Neutrophil (primary cell): ENCODE results near the gene RILPL1.

Source experiments
- H3K27ac ChIP-seq: fragments of 200-600 bp; sonication (generic); 2 replicates; pipeline ENCODE4 v1.5.1; 2016; ENCODE audit warnings: mild to moderate bottlenecking, moderate library complexity
- H3K27me3 ChIP-seq: fragments of 200-600 bp; sonication (generic); 2 replicates; pipeline ENCODE4 v1.6.0; 2016; ENCODE audit warnings: mild to moderate bottlenecking
- H3K36me3 ChIP-seq: fragments of 200-600 bp; sonication (generic); 2 replicates; pipeline ENCODE4 v1.5.1; 2017
- H3K4me1 ChIP-seq, 2 experiments: fragments of 200-600 bp in 1 of 2; sonication (generic) in 1 of 2; 1 replicate in 1 of 2; 2 replicates in 1 of 2; pipeline versions ENCODE4 v1.5.1 to v1.6.1; 2013 to 2016; ENCODE audit warnings: low read depth in 1 of 2, low read length in 1 of 2, mild to moderate bottlenecking in 1 of 2, moderate library complexity in 1 of 2; ENCODE audit not compliant: control insufficient read depth in 1 of 2, insufficient read depth in 1 of 2
- H3K4me3 ChIP-seq, 2 experiments: fragments of 200-600 bp in 1 of 2; sonication (generic) in 1 of 2; 1 replicate in 1 of 2; 2 replicates in 1 of 2; pipeline ENCODE4 v1.5.1; 2013 to 2016; ENCODE audit warnings: low read depth in 1 of 2, low read length in 1 of 2, mild to moderate bottlenecking in 1 of 2, moderate library complexity in 1 of 2
- H3K9me3 ChIP-seq: fragments of 200-600 bp; sonication (generic); 2 replicates; pipeline ENCODE4 v1.5.1; 2016
- CTCF ChIP-seq: fragments of 200-600 bp; sonication (generic); IDR thresholded peaks from 2 replicates; pipeline ENCODE4 v1.5.1; 2016; ENCODE audit warnings: antibody characterized with exemption

Gene RILPL1

GRCh38 chr12:123532808-123533649 is 490 bp downstream of the RILPL1 start:
- Histone ChIP-seq H3K4me1 (peaks cover 30 to 34% of the 10 kb centered on the region in 2 experiments), H3K4me3 (peak overlapping the region; percentile 79 to 92), H3K9me3 (no peaks in the 10 kb centered on the region), H3K27ac (peak overlapping the region; percentile 54), H3K36me3 (peaks cover 10% of the 10 kb centered on the region), H3K27me3 (peaks cover 24% of the 10 kb centered on the region)
- TF ChIP-seq CTCF: no peak

GRCh38 chr12:123532019-123532418 is 1.5 kb downstream of the RILPL1 start:
- H3K4me3 ChIP-seq: peak overlapping the region; percentile 79 to 92
- peak overlapping the region; percentile 57 for H3K27ac ChIP-seq
- peaks cover 24% of the 10 kb centered on the region for H3K27me3 ChIP-seq
- no peak for TF ChIP-seq CTCF
- H3K4me1 ChIP-seq: peaks cover 30 to 34% of the 10 kb centered on the region in 2 experiments
- H3K36me3 ChIP-seq: peaks cover 16% of the 10 kb centered on the region
- H3K9me3 ChIP-seq: no peaks in the 10 kb centered on the region

GRCh38 chr12:123531091-123531490 is 2.4 kb downstream of the RILPL1 start:
- peak overlapping the region in 1 of 2 experiments; percentile 79 for H3K4me3 ChIP-seq
- H3K36me3 ChIP-seq: peaks cover 20% of the 10 kb centered on the region
- no peak overlapping the region for H3K27ac ChIP-seq
- peaks cover 30 to 34% of the 10 kb centered on the region in 2 experiments for H3K4me1 ChIP-seq
- no peaks in the 10 kb centered on the region for H3K9me3 ChIP-seq
- H3K27me3 ChIP-seq: peaks cover 19% of the 10 kb centered on the region
- no peak for TF ChIP-seq CTCF

GRCh38 chr12:123530668-123531067 is 2.9 kb downstream of the RILPL1 start:
- Histone ChIP-seq H3K9me3 (no peaks in the 10 kb centered on the region), H3K36me3 (peaks cover 20% of the 10 kb centered on the region), H3K27me3 (peaks cover 15% of the 10 kb centered on the region)

GRCh38 chr12:123529686-123530085 is 3.8 kb downstream of the RILPL1 start:
- Histone ChIP-seq H3K27ac (no peak overlapping the region), H3K4me3 (no peak overlapping the region), H3K27me3 (peaks cover 8% of the 10 kb centered on the region), H3K36me3 (peaks cover 20% of the 10 kb centered on the region), H3K9me3 (no peaks in the 10 kb centered on the region), H3K4me1 (peaks cover 30 to 34% of the 10 kb centered on the region in 2 experiments)
- no peak for TF ChIP-seq CTCF

More at GRCh38 chr12:123530668-123531067, 2.9 kb downstream of the RILPL1 start:
- H3K4me1 ChIP-seq: peaks cover 30 to 34% of the 10 kb centered on the region in 2 experiments
- no peak for TF ChIP-seq CTCF
- H3K4me3 ChIP-seq: no peak overlapping the region
- no peak overlapping the region for H3K27ac ChIP-seq
